Hepatic stellate cell (primary cell): ENCODE results near the gene PHLDA3.
"Not testable (repeated sequence)": the region's sequence is repeated elsewhere in the genome, so short reads cannot be mapped to it uniquely, and the experiment has no call there.

Source experiments
- DNase-seq: peaks from one replicate; pipeline ENCODE4 v3.0.0; 2011; ENCODE audit warnings: low spot score

Gene PHLDA3

DNA sequence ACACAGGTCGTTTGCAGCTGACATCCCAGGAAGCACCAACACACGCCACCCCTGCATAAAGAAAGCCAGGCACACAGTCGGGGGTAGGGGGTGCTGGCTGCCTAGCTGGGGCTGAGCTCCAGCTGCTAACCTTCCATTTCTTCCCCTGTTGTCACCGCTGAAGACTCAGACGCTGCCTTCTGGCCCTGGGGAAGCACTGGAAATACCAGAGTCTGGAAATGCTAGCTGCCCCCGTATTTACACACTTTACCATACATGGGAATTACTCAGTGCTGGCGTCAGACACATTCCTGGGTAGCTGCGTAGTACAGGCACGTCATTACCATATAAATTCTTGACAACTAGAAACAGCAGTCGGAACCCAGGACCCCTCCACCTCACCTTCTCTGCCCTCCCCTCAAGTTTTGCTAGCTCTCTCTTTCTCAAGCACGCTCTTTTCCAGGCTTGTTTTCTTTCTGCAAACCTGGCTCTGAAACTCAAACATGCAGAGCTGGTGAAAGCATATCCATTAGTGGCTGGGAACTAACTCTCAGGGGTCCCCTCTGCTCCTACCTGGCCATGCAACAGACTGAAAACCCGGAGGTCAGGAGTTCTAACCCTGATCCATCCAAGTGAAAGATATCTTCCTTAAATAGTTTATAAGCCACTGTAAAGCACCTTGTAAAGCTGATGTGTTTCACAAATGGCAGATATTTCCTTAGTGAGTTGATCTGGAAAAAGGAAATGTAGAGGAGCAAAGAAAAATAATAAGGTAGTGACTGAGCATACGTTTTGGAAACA is 34.6 kb upstream of the PHLDA3 start:
- peak; percentile 85 for DNase-seq

DNA sequence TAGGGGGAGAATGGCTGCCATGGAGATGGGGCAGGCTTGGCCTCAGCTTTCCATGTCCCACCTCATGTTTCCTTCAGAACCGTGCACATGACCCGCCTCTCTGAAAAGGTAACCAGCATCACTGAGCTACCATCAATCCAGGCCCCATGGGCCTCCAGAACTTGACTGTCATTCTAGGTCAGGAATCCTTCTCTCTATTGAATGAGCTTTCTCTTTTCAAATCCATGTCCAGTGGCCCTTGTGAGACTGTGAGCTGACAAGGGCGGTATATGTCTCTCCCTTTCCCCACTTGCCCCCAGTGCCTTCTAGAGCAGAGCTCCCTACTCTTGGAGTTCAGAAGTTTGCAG is 33.5 kb upstream of the PHLDA3 start:
- no peak for DNase-seq

DNA sequence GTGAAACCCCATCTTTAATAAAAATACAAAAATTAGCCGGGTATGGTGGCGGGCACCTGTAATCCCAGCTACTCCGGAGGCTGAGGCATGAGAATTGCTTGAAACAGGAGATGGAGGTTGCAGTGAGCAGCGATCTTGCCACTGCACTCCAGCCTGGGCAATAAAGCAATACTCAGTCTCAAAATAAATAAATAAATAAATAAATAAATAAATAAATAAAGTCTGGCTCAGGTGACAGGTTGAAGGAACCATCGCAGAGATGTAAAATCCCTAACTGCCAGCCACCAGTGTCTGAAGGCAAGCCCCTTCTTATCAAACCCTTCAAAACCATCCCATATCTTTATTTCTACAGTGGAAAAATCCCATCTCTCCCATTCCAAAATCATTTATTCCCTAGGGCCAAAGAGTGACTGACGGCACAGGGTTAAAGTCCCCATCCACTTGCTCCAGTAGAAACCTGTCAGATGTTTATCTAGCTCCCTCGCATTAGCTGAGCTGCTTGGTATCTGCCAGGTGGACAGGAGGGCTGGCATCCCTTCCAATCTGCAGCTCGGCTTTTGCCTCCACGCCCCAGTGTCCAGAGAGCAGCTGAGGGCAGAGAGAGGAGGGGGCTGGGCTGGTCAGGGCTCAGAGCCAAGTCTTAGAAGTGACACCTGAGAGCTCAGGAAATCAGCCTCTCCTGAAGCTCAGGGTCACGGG is 33.0 kb upstream of the PHLDA3 start:
- no peak for DNase-seq

DNA sequence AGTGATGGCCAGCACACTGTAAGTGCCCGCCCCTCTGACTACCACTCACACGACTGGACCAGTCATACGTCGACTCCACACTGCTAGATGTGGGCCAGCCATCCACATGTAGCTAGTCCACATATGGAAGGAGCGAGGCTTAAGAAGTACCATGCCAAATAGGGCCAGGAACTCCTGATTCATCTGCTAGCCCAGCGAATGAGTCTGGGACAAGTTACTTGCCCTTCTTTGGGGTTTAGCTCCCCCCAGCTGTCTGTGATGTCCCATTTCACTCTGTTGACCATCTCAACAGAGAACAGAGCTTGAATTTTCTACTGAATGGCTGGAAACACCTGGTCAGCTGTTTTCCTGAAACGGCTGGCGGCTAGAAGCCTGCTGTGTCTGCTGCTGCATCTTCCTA is 32.2 kb upstream of the PHLDA3 start:
- no peak for DNase-seq

DNA sequence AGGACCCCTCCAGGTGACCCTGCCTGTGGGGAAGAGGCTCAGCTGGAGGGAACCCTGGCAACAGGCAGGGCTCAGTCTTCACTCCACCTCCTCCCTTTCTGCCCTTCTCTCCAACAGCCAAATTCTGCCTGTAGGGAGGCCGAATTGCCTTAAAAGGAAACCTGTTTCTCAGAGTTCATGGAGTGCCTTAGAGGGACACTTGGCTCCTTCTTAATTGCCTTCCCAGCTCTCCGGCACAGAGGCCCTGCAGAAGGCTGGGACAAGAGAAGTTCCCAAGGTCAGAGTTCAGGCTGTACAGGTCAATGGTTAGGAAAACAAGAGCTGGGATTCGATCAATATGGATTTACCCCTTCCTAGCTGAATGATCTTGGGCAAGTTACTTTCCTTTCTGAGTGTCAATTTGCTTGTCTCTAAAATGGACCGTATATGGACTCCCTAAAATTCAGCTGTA is 31.7 kb upstream of the PHLDA3 start:
- no peak for DNase-seq

DNA sequence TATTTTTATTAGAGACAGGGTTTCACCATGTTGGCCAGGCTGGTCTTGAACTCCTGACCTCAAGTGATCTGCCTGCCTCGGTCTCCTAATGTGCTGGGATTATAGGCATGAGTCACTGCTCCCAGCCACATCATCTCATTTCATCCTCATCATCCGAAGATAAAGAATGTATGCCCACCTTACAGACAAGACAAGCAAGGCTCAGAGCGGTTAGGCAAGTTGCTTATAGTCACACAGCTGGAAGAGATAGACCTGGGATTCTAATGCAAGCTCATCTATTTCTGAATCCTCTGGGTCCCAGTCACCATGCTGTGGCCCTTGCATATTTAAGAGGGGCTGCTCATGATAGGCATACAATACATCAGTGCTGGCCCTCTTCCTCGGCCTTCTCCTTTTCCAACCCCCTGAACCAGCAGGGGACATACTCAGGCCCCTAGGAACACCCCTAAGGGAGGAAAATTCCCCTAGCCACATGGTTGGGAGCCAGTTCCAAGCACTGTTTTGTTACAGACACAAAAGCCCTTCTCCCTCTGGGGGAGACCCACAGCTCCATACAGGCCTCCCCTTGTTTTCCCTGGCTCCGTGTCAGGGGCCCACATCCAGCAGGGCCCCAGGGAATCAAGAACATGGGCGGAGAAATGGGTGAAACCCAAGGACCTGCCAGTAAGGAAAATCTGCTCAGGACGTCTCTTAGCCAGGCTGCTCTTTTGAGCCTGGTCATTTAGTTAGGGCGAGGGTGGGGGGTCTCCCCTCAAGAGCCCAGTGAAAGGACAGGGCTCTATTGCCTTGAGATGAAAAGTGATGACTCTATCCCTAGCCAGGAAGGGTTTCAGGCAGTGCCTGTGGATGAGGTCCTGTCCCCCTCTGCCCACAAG is 31.0 kb upstream of the PHLDA3 start:
- no peak for DNase-seq

DNA sequence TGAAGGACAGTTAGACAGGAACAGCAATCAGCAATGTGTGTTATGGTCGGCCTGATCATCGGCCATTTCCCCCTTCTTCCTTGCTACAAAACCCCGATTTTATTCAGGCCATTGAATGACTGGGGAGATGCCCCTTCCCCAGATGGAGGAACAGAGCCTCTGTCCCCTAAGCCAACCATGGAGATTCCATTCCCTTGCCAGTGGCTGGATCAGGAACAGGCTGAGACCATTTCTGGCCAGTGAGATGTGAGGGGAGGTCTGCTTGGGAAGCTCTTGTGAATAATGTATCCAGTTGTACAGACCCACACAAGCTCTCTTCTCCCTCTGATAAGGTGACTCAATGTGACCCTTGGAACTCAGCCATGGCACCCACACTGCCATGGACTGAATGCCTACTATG is 30.2 kb upstream of the PHLDA3 start:
- DNase-seq, result no peak

DNA sequence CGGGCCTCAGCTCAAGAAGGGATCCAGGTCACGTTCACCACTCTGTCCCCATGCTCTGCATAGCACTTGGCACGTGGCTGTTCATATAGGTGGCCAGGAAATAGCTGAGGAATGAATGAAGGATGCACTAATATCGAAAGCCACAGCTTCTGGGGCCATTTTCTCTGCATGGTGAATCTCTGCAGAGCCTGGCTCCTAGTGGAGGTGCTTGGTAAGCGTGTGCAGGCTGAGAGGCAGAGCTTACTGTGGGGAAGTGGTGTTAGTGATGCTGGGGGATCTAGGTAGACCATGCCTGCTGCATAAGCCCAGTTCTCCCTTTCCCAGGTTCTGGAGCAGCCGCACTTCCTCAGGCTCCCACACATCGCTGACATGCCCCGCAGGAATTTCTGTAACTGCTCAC is 29.6 kb upstream of the PHLDA3 start:
- DNase-seq, result no peak

DNA sequence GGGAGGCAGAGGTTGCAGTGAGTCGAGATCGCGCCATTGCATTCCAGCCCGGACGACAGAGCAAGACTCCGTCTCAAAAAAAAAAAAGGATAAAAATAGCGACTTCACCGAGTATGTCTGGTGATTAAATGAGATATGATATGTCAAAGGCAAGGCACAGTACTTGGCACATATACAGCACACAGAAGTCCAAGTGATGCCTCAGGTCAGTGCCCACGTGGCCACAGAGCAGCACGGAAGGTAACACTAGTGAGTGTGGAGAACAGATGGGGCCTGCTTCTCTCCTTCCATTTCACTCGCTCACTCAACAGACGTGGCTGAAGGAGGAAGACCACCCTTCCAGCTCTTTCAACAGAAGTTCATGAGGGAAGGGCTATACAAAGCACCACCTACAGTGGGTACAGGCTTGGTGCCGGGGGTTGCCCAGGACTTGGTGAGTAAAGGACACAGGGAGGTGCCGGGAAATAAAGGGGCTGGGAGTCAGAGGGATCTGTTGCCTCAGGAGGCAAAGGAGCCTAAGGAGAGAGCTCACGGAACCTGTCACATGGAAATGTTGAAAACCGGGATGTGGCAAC is 29.0 kb upstream of the PHLDA3 start:
- no peak for DNase-seq

DNA sequence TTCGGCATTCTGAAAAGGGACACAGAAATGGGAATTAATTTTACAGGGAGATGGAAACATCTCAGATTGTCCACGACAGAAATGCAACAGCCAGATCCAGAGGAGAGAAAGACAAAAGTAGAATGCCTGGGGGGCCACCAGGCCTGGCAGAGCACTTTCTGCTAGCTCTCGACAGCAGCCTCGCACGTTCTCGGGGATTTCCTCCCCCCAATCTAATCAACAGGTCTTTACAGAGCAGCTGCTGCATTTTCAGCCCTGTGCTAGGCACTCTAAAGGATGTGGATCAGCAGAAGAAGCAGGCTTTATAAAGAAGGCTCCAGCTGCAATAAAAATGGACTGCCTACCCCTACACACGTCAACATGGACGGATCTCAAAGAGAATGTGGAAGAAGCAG is 27.3 kb upstream of the PHLDA3 start:
- no peak for DNase-seq

DNA sequence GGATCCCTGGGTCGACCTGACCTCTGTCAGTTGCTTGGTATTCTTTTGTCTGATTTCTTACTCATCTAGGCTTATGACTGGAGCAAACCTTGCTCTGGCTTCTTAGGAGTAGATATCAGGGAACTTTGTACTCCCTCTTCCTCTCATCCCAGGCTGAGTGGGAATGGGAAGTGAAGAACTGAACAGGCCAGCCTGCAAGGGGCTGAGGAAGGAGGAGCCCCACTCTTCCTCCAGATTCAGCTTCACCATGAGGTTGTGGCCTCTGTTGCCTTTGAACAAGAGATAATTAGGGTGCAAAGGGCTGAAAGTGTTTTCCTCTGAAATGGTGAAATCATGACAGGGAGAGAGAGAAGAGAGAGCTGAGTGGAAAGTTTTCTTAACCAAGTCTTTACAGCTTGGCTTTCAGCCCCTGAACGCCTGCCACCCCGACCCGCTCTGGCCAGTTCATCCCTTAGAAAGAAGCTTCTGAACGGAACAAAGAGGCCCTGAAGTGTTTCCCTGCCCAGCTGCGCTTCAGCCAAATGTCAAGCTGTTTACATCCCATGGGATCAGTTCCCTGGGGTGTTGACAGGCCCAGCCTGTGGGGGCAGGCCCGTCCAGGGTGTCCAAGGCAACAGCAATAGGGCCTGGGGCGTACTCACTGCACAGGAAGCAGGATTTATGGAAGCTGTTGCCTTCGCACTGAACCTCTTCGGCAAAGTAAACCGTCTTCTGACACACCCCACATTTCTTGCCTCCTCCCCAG is 26.7 kb upstream of the PHLDA3 start:
- no peak for DNase-seq

DNA sequence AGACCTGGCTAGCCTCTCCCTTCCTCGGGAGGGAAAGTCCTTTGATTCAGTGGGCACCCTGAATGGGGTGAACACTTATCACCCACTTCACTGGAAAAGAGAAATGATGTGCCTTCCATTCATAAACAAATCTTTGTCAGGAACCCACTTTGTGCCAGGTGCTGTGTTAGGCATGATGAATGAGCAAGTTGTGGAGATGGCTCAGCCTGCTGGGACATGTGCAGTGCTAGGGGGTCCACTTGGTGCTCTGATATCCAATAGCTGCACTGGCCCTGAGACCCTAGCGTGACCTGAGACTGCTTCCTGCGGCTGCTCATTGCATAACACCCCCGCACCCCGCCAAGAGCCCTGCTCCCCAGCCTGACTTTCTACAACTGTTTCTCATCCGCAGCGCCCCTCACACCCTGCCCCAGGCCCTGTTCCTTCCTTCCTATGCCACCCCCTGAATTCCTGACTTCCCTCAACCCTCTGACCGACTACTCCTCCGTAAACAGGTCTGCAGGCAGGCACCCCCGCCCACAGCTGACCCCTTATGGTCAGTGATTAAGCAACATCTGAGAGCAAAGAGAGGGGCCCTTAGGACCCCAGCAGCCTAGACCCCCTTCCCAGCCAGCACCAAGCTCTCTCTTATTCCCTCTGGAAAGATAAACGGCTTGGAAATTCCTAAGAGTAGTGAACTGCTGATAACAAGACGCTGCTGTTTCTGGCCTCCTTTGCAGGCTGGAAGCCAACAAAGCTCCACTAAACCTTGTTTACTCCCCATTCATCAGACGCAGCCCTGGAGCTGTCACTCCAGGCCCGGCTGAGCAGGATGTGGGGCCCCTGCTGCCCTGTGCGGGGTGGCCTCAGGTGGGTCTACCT is 25.0 kb upstream of the PHLDA3 start:
- no peak for DNase-seq

DNA sequence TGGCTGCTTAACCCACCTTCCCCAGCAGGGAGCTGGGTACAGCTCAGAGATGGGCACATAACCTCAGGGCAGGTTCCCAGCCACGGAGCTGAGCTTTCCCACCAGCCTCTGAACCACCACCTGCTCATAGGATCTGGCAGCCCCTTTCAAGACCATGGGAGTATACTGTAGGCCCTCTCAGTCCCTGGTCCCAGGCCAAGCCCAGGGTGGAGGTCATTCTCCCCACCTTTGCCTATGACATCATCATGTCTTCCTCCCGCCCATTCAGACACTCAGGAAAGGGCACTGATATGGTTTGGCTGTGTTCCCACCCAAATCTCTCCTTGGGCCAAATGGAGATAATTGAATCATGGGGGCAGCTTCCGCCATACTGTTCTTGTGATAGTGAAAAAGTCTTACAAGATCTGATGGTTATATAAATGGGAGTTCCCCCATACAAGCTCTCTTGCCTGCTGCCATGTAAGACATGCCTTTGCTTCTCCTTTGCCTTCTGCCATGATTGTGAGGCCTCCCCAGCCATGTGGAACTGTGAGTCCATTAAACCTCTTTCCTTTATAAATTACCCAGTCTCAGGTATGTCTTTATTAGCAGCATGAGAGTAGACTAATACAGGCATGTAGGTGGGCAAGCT is 24.2 kb upstream of the PHLDA3 start:
- not testable (repeated sequence) for DNase-seq

DNA sequence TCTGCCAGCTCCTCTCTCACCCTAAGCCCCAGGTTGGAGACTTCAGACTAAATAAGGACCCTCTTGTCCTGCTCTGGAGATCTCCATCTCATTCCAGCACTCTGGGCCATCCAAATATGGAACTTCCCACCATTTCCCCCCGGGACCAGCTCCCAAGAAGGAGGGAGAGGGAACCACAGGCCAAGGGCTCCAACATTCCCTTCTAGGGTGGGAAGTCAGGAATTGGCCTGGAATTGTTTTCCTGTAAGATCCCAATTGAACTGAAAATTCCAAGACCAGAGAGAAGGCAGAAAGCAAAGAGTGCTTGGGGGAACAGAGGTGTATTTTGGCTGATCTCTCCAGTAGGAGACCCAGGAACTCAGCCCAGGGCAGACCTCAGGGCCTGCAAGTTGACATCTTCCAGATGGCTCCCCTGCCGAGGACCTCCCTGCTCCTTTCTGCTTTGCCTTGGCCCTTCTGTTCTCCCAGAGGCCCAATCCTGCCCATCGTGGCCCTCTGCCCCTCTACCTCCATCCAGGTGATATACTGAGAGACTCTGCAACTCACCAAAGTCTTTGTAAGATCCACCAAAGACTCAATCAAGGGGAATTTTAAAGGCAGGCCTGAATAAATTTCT is 23.0 kb upstream of the PHLDA3 start:
- DNase-seq, result no peak

DNA sequence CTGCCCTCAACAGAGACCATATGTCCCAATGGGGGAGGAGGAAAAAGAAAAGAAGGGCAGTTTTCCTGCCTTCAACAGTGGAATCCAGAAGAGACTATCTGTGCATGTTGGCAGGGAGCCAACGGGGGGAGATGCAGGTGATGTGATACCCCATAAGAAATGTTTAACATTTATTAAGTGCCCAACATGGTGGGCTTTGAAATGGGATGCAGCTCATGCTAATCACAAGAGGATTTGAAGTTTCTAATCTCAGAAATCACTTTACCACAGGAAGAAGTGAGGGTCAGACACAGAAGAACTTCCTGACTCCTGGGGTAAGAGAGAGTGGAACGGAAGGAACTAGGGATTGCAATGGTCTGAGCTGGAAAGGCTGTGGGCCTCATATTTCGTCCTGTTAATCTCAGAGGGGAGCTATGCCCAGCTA is 21.7 kb upstream of the PHLDA3 start:
- DNase-seq, result no peak

DNA sequence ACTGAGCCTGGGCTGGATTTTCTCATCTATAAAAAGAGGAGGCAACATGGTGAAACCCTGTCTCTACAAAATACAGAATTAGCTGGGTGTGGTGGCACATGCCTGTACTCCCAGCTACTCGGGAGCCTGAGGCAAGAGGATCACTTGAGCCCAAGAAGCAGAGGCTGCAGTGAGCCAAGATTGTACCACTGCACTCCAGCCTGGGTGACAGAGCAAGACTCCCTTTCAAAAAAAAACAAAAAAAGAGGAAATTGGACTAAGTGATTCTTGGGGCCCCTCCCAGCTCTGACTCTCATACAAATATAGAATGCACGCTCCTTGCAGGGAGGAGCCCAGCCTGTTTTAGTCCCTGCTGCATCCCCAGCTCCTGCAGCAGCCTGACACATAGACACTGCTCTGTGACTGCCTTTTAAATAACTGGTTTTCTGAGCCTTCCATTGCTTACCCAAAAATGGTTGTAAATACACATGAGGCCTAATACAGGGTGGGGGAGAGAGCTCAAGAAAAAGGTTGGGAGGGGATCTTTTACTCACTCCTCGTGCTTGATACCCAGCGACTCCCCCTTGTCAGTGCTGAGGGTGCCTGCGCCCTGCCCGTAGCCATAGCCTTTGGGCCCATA is 20.8 kb upstream of the PHLDA3 start:
- no peak for DNase-seq

DNA sequence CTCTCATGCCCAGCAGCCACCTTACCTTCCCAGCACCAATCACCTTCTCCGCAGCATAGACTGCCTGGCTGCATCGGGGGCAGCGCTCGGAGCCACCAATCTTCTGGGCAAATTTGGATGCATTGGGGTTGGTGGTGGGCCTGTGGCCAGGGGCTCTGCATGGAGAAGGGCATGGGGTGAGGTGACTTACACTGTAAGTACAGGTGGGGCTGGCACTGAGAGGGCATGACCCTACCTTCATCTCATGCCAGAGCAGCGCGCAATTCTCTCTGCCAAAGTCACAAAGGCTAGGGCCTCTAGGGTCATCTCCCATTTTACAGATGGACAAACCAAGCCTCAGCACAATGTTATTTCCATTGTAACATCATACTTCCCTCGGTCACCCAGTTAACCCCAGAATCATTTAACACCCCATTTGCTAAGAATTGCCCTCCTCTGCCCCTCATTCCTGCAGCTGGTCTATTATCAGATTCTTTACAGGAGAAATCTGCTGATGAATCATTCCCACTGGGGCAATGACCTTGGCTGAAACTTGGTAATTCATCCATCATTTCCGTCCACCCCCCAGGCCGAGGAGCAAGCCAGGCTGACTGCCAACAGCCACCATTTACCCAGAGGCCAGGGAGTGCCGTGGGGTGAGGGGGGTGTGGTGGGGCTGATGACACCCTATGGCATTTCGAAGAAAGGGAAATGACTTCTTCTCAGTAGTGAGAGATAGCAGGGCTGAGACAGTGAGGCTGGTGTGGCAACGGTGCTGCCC is 20.0 kb upstream of the PHLDA3 start:
- peak; percentile 95 for DNase-seq

DNA sequence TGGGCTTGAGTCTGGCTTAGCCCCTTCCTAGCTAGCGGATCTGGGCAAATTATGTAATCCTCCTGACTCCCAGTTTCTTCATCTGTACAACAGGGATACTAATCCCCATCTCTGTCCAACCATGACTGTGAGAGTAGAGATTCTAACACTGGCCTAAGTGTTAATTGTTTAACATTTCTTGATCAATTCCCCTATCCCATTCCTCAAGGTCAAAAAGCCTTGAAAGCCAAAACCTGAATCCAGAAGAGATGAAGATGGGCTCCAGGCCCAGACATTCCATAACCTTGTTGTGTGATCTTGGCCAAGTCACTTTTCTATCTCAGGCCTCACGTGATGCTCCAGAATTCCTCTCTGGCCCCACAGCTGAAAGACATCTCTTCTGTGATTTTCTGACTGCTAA is 18.8 kb upstream of the PHLDA3 start:
- DNase-seq, result no peak

DNA sequence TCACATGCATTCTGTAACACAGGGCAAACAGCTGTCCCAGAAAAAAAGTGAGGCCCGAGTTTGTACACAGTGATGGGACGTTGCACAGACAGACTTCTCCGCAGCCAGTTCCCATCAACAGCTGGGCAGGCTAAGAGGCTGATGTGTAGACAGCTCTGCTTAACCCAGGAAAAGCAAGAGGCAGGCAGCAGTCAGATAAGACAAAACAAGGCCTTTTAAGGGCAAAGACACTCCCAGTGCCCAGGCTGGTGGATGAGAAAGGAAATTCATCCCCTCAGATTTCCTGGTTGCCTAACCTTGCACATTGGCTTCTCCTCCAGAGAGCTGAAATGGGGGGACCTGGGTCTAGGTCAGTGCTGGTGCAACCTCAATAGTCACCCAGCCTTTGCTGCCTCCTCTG is 17.2 kb upstream of the PHLDA3 start:
- DNase-seq, result no peak
